Measurements from ENCODE around the gene CTNNA2. TPM values are rescaled to one million over a fixed set of nuclear protein-coding genes. Genes with fewer than 3 reads are reported as not detected.

Gene CTNNA2
- total RNA-seq (ENCODE audit: low replicate concordance) = under 0.01 TPM in 1 of 2 replicates, not detected in the other

GRCh38 chr2:79512442-79513401 is at the start of gene CTNNA2:
CTNNA2 (plus strand) TSS chr2:79513051.

GRCh38 chr2:80303909-80304837 is 791.3 kb downstream of the CTNNA2 start, which contains the start of gene LRRTM1:
LRRTM1 (minus strand) TSS chr2:80304752; CDS start chr2:80303819, 933 bp downstream.

All from smooth muscle cell of the coronary artery (primary cell).